NCI-H2107 treated with DMSO at 0.1 percent for 48 hours (cell line): ENCODE measurements around the gene CACNB2.
"Not testable (repeated sequence)": the region's sequence is repeated elsewhere in the genome, so short reads cannot be mapped to it uniquely, and the experiment has no call there.

Experiments used
- DNase-seq: peaks from one replicate; lab custom pipeline; 2025; ENCODE audit not compliant: unreplicated experiment; lab: John Stamatoyannopoulos, UW

The CACNB2 gene

DNA sequence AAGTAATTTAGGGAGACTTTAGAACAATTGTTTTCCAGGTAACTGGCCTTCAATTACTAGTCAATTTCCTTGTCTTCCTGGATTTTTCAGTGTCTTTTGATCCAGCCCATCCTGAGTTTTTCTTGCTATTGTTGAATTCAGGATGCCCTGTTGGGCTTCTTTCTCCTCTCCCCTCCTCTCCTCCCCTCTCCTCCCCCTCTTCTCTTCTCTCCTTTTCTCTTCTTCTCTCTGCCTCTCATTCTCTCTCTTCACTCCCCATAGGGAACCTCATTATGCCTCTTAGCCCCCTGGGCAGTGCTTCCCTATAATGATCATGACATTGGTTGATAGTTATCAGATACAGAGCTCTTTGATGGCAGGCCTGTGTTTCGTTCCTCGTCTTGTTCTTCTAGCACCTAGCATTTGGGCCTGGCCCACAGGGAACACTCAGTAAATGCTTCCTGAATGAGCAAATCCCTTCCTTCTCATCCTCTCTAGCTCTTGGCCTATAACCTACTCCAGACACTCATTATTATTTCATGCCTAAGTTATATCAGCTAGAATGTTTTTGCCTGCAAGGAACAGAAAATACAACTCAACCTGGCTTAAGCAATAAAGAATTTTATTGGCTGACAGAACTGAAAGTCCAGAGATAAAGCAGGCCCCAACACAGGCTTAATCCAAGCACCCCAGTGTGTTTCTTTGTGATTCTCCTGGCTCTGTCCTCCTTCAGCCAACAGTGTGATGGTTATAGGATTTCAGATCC lies 56.8 kb downstream of the CACNB2 start:
- no peak for DNase-seq

GRCh38 chr10:18197706-18198105 lies 57.5 kb downstream of the CACNB2 start:
- DNase-seq: no peak

DNA sequence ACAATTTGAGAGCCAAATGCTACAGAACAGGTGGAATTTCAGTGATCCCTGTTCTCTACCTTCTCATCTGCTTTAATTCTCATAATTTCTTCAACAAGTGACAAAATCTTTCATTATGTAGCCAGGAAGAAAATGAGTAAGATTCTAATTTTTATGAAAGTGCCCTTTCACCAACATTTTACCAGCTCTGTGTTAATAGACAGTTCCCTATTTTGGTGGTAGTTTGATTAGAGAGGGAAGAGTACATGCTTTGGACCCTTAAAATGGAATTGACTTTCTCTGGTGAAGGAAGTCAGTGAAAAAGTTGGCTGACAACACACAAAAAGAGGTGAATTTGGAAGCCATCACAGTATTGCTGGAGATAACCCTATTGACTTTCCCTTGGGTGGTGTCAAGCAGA lies 61.7 kb downstream of the CACNB2 start:
- DNase-seq: no peak

GRCh38 chr10:18202680-18203460 lies 62.6 kb downstream of the CACNB2 start:
- DNase-seq: no peak

DNA sequence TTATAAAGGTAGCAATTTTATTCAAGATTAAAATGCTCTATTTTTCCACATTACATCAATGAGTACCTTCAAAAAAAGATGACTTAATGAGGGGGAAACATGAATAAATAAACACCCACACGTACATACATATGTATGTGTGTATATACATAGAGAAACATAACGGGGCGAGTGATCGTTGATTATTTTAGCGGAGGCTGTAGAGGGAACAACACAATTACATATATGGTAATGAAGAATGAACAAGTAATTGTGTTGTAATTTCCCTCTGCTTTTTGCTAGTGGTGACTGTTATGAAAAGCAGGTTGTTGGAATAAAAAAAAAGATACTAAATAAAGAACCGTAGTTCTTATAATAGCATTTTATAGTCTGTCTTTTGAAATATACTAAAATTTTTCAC lies 63.2 kb downstream of the CACNB2 start:
- no peak for DNase-seq

GRCh38 chr10:18204039-18204835 lies 64.0 kb downstream of the CACNB2 start:
- no peak for DNase-seq

DNA sequence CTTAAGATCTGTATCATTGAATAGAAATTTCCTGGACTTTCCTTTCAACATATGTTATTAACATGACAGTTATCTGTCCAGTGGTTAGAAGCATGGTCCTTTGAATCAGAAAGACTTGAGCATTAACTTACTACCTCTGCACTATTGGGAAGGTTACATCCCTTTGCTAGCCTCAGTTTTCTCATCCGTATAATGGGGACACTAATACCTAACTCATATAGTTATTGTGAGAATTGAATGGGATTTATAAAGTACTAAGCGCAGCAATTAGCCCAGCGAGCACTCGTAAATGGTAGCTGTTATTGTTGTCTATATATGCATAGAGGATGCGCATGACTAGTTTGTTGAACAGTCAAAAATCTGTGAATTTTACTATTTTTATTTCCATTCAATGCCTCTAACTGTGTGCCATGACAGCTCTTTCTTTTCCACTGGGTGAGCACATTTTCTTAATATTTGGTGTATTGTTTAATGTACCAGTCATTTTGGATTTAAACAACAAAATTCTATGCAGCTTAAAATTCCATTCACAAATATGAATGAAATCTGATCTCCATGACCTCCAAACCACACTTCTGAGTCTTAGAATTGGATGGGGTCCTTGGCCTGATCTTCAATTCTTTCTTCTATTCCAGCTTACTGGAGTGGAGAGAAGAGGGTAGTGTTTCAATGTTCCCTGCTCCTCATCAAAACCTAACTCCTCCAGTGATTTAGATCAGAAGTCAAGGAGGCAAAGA lies 65.0 kb downstream of the CACNB2 start:
- DNase-seq: no peak

DNA sequence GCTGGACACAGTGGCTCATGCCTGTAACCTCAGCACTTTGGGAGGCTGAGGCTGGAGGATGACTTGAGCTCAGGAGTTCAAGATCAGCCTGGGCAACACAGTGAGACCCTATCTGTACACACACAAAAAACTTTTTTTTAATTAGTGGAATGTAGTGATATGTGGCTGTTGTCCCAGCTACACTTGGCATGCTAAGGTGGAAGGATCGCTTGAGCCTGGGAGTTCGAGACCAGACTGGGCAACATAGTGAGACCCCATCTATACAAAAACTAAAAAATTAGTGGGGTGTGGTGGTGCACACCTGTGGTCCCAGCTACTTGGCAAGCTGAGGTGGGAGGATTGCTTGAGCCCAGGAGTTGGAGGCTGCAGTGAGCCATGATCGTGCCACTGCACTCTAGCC lies 68.0 kb downstream of the CACNB2 start:
- DNase-seq: not testable (repeated sequence)

GRCh38 chr10:18209241-18209640 lies 69.0 kb downstream of the CACNB2 start:
- no peak for DNase-seq

- no peak for DNase-seq
Measured at GRCh38 chr10:18210711-18211110, 70.5 kb downstream of the CACNB2 start.

DNA sequence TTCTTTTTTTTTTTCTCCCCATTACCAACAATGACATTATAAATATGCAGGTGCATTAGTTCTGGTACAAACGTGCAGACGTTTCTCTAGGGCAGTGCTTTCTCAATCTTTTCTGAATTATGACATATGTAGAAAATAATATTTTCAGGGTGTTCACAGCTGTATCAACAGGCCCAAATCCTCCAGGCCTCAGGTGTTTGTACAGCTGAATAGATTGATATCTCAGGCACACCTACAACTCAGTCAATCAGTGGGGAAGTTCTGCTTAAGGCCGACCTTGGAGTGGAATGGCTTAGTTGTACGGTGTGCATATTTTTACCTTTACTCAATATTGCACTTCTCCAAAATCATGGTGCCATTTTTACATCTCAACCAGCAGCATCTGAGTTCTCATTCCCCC lies 71.6 kb downstream of the CACNB2 start:
- DNase-seq: no peak

GRCh38 chr10:18213271-18213670 lies 73.0 kb downstream of the CACNB2 start:
- DNase-seq: no peak

DNA sequence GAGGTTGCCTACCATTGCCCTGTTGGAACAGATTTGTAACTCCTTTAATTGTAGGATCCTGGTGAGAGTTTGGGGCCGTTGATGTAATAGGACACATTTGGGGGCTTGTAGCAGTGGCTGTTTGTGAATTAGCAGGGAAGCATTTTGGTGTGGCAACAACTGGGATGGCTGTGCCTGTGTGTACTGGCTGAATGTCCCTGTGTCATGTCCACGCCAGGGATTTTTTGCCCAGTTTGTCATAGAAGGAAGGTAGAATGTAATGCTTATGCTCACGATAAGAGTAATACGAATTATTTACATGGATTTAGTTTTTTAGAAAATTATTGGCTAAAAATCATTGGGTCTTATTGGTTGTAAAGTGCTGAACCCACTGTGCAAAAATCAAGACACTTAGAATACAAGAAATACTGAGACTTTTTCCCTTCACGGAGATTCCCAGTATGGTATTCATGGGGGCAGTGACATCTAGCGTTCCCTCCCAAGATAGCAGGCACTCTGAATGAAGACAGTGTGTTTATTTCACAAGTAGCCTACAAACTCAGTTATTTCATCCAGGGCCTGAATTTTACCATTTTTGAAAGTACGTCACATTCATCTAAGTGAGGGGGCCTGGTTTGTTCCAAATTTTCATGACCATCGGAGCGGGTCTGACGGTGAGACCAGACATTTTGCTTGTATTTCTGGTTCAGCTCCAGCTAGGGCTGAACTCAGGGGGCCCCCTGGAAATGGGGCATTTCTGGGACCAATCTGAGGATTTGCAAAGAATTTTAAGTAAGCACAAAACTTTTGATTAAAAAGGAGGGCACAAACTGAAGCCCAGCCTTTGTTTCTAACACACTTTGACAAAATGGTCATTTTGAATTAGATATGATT lies 74.7 kb downstream of the CACNB2 start:
- peak; percentile 2 for DNase-seq

- no peak for DNase-seq
Measured at GRCh38 chr10:18216482-18216881, 76.3 kb downstream of the CACNB2 start.

DNA sequence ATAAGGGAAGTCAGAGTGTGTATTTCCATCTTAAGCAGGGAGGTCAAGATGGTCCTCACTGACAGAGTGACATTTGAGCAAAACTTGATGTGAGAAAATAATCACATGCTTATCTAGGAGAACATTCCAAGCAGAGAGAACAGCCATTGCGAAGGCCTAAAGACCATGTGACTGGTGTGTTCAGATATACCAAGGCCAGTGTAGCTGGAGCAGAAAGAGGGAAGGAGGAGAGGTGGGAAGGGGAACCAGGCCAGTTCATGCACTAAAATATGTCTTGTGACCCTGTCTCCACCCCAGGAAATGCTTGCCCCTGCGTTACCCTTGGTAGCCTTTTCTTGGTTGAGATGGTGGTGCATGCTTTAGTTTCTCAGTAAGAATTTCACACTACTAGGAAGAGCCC lies 77.4 kb downstream of the CACNB2 start:
- DNase-seq: no peak

DNA sequence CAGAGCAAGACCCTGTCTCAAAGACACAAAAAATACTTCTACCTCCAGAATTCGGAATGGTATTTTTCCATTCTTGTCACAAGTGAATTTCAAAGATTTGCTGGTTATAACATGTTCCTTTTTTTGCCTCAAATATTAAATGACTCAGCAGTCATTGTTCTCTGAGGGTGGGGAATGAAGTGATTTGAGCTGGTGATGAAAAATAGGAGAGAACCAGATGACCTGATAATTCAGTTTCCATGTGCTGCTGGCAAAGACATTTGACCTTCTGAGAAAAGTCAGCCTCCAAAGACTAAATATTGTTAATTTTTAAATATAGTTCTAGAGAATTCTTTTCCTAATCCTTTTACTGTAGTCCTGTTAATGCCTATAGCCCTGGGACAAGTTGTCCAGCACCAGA lies 78.9 kb downstream of the CACNB2 start:
- no peak for DNase-seq

DNA sequence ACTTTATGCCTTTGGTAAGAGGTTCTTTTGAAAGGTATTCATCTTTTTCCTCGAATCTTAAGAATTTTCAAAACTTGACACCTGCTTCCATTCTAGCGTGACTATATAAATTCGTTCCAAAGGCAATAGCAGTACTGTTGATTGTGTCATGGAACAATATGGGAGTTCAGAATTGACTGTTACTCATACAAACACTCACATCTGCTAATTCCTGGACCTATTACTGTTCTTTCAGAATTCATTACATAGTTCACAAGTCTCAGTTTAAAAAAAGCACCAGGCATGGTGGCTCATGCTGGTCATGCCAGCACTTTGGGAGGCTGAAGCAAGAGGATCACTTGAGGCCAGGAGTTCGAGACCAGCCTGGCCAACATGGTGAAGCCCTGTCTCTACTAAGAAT lies 80.9 kb downstream of the CACNB2 start:
- no peak for DNase-seq

DNA sequence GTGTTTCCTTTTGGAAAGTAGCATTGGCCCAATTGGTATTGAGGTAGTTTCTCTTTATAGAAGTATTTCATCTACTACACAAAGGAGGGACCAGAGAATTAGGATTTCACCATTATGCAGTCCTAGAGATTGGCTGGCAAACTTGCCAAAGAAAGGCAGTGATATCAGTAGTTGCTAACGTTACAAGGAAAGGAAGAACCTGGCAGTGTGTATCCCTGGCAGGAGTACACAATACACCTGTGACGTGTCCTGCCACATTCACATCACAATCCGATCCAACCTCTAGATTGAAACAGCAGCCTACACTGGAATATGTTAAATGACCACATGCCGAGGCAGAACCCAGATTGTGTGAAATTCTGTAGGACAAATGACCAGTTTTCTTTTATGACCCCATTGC lies 81.7 kb downstream of the CACNB2 start:
- no peak for DNase-seq

- DNase-seq: no peak
Measured at GRCh38 chr10:18222866-18223265, 82.6 kb downstream of the CACNB2 start.

GRCh38 chr10:18223898-18224297 lies 83.7 kb downstream of the CACNB2 start:
- DNase-seq: no peak
